Measurements from ENCODE around the gene NCKAP5.
A peak's percentile ranks its signal among the peaks of the same experiment; 100 is the strongest.

The NCKAP5 gene

DNA sequence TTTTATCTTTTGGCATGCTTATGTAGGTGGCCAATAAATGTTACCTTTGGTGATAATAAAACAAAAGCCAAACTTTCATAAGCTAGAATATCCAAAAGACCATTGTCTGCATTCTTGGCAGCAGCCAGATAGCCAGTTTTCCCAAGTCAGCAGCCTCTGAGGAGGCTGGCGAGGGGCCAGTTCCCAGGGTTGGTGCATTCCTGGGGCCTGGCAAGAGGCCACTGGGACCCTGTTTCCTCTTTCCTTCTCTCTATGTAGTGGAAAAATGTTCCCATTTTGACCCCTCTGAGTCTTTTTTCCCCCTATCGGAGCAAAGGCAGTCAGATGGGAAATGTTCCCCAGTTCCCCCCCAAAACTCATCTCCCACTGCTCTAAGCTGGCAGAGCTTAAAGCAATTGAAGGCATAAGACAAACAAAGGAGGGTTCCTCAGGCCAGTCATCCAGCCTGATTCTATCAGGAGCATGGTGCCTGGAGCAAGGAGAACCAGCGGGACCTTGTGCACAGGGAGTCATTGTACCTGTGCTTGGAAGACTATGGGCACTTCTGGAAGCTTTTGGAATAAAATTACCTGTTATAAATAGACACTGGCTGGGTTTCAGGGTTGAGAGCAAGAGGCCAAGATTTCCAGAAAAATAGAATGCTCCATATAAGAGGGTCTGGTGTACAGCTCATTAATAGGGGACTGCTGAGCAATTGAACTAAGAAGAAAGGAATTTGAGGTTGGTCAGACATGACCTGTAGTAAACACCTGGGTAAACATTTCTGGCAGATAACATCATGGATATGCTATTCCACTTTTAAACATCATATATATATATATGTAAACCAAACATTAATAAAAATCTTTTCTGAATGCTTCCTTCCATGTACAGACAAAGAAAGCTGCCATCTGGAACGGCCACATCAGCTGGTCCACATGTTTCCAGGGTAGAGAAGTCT, 63.4 kb downstream of the NCKAP5 start:
- no peak for DNase-seq (ENCODE audit: low read depth)
- TF ChIP-seq, protein P1, sequence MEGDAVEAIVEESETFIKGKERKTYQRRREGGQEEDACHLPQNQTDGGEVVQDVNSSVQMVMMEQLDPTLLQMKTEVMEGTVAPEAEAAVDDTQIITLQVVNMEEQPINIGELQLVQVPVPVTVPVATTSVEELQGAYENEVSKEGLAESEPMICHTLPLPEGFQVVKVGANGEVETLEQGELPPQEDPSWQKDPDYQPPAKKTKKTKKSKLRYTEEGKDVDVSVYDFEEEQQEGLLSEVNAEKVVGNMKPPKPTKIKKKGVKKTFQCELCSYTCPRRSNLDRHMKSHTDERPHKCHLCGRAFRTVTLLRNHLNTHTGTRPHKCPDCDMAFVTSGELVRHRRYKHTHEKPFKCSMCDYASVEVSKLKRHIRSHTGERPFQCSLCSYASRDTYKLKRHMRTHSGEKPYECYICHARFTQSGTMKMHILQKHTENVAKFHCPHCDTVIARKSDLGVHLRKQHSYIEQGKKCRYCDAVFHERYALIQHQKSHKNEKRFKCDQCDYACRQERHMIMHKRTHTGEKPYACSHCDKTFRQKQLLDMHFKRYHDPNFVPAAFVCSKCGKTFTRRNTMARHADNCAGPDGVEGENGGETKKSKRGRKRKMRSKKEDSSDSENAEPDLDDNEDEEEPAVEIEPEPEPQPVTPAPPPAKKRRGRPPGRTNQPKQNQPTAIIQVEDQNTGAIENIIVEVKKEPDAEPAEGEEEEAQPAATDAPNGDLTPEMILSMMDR (IDR thresholded peaks at IDR 0.05; ENCODE audit: control insufficient read depth, insufficient read depth, low read depth, low read length, missing control alignments): no peak
- H3K4me3 ChIP-seq (ENCODE audit: control insufficient read depth, low read depth, low read length): no peak overlapping the region

DNA sequence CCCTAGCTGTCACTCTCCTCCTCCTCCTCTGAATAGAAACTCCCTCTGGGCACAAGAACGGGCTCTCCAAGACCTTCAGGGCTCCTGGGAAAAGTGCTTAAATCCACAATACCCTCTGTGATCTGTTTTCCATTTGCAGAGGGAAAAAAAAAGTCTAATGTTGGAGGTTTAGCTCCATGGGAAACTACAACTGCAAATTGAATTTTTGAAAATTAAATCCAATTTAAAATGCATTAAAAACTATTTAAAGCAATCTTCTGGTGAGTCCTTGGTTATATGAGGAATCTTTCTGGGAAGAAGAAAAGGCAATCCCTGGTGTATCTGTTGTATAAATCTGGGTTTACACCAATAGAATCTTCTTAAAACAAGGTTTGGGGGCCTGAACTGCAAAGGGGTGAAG, 64.3 kb downstream of the NCKAP5 start:
- H3K4me3 ChIP-seq (ENCODE audit: control insufficient read depth, low read depth, low read length): no peak overlapping the region
- no peak for DNase-seq (ENCODE audit: low read depth)
- TF ChIP-seq, protein P1 (IDR thresholded peaks at IDR 0.05; ENCODE audit: control insufficient read depth, insufficient read depth, low read depth, low read length, missing control alignments): no peak

DNA sequence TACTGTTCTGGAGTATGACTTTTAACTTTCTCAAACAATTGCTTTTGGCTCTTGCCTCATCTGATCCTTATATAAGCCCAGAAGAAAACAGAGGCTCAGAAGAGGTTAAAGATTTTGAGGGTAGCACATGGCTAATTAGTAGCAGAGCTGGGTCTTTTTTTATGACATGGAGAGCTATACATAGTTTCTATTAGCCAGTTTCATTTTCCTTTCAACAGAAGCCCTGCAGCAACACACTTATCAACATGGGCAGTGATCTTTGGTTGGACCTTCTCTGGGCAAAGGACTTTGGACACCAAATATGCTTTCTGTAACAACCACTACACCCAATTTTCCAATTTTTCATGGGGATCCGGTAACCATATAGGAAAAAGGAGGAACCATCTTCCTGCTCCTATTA, 64.9 kb downstream of the NCKAP5 start:
- DNase-seq (ENCODE audit: low read depth): no peak
- TF ChIP-seq, protein P1 (IDR thresholded peaks at IDR 0.05; ENCODE audit: control insufficient read depth, insufficient read depth, low read depth, low read length, missing control alignments): no peak
- no peak overlapping the region for H3K4me3 ChIP-seq (ENCODE audit: control insufficient read depth, low read depth, low read length)

DNA sequence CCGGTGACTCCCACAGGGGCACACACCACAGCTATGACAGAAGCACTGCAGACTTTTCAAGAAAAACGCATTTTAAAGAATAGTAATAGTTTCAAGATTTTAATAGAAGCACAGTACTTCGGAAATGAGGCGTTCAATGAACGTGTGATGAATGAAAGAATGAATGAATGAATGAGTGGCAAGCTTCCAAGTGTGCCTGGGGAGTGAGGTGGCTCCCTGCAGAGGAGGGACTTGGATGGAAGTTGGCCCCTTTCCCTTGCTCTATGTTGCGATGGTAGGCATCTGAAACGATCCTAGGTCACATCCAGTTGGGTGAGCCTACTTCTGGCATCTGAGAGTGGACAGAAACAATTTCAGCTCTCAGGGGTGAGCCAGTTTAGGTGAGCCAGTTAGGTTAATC, 65.6 kb downstream of the NCKAP5 start:
- H3K4me3 ChIP-seq (ENCODE audit: control insufficient read depth, low read depth, low read length): no peak overlapping the region

DNA sequence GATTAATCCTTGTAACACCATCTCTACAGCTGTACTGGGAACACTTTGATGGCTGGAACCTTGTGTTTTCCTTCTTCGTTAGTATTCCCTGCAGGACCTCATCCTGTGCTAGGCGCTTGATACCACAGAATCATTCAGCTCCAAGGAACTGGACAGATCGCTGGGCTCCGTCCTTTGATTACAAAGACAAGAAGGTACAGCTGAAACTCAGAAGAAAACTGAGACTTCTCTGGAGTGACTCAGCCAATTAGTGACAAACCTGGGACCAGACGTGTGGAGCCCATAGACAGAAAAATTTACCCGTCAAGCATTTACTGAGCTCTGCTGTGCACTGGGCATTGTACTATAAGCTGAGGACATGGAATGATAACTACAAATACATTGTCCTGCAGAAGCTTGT, 67.3 kb downstream of the NCKAP5 start:
- DNase-seq (ENCODE audit: low read depth): no peak
- TF ChIP-seq, protein P1 (IDR thresholded peaks at IDR 0.05; ENCODE audit: control insufficient read depth, insufficient read depth, low read depth, low read length, missing control alignments): no peak
- no peak overlapping the region for H3K4me3 ChIP-seq (ENCODE audit: control insufficient read depth, low read depth, low read length)

More for the DNA sequence above, 65.6 kb downstream of the NCKAP5 start:
- TF ChIP-seq, protein P1 (IDR thresholded peaks at IDR 0.05; ENCODE audit: control insufficient read depth, insufficient read depth, low read depth, low read length, missing control alignments): no peak
- no peak for DNase-seq (ENCODE audit: low read depth)

DNA sequence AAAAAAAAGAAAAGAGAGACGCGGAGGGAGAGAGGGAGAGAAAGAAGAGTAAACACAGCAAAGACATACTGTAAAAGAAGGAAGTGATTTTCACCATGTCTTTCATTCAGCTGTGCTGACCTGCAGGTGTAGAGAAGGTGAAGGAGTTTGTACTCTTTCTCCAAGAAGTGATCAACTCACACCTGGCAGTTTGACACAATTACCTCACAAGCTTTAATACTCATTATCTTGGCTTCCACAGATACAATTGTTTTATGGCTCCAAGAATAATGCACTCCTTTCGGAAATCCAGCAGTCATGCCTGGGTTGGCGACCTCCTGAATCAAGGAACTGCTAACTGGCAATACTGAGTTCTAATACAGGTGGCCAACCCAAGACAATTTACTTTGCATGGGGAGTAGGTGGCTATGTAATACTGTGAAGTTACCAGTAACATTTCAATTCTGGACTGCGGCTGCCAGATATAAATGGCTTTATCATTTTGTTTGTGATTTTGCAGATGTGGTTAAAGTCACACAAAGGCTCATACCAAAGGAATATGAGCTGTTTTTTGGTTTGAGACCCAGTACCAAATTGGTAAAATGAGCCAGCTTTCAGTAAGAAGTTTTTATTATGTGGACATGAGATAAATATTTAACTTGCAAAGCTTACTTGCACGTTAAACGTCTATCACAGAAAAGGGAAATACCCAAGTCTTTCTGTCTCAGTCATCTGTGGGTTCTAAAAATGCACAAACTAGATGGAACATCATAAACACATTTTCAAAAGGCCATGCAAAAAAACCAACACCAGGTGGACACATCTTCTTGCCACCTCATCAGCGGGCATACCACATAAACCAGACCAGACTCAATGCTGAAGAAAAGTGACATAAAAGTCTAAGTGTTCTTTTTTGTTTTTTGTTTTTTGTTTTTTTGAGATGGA, 69.3 kb downstream of the NCKAP5 start:
- DNase-seq (ENCODE audit: low read depth): peak; percentile 13
- H3K4me3 ChIP-seq (ENCODE audit: control insufficient read depth, low read depth, low read length): no peak overlapping the region
- TF ChIP-seq, protein P1 (IDR thresholded peaks at IDR 0.05; ENCODE audit: control insufficient read depth, insufficient read depth, low read depth, low read length, missing control alignments): no peak
